ENCODE results near the gene EML4.

DNA sequence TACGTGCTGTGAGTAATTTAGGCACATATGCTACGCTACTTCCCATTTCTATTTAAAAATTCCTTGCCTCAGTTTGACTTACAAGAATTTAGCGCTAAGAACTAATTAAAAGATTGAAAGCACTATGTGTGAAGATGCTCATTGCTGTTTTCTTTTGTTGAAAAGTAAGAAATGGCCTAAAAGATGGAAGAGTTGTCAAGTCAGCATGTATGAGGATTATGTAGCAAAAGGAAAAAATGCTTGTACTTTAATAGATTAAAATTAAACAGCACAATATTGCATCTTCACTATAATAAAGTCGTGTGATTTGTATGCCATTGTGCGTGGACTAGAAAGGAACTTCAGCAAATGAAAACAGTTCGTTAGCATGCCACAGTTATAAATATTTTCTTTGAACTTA, 114.9 kb downstream of the EML4 start:
- no peak for TF ChIP-seq POLR2A (IDR thresholded peaks at IDR 0.05; ENCODE audit: low read depth)
- TF ChIP-seq, protein P1, sequence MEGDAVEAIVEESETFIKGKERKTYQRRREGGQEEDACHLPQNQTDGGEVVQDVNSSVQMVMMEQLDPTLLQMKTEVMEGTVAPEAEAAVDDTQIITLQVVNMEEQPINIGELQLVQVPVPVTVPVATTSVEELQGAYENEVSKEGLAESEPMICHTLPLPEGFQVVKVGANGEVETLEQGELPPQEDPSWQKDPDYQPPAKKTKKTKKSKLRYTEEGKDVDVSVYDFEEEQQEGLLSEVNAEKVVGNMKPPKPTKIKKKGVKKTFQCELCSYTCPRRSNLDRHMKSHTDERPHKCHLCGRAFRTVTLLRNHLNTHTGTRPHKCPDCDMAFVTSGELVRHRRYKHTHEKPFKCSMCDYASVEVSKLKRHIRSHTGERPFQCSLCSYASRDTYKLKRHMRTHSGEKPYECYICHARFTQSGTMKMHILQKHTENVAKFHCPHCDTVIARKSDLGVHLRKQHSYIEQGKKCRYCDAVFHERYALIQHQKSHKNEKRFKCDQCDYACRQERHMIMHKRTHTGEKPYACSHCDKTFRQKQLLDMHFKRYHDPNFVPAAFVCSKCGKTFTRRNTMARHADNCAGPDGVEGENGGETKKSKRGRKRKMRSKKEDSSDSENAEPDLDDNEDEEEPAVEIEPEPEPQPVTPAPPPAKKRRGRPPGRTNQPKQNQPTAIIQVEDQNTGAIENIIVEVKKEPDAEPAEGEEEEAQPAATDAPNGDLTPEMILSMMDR (IDR thresholded peaks at IDR 0.05), result no peak
